H1 (cell line): ENCODE results near the gene CENPB. TPM values are rescaled to one million over a fixed set of nuclear protein-coding genes. Genes with fewer than 3 reads are reported as not detected.

Source experiments
- CTCF ChIA-PET: fragments of 300-600 bp; sonication (Branson Sonifier 250); formaldehyde crosslinking; loops from one replicate; lab custom pipeline; 2021; ENCODE audit not compliant: partially characterized antibody; lab: Charles Lee
- POLR2A ChIA-PET: fragments of 300-600 bp; sonication (Branson Sonifier 250); formaldehyde crosslinking; loops from one replicate; lab custom pipeline; 2021; ENCODE audit warnings: inconsistent platforms; ENCODE audit not compliant: partially characterized antibody; lab: Charles Lee
- DNase-seq, 2 experiments: peaks; one replicate each; pipeline versions ENCODE4 v3.0.0 to v3.0.0-alpha.2; 2010 to 2022; ENCODE audit warnings: low spot score in 2 of 2, low read depth in 1 of 2, mixed read lengths in 1 of 2
- FAIRE-seq: peaks from 2 replicates; lab custom pipeline; 2011; peaks lifted over from hg19 to GRCh38; lab: Jason Lieb, UNC
- H2AFZ ChIP-seq: 2 replicates; pipeline ENCODE4 v1.8.1; 2012; ENCODE audit warnings: low read length, inconsistent platforms
- H2AK5ac ChIP-seq: 2 replicates; pipeline ENCODE4 v1.6.1; 2013; ENCODE audit warnings: low read depth, low read length
- H2BK120ac ChIP-seq: replicated peaks from 2 replicates; pipeline ENCODE3; 2013; ENCODE audit warnings: low read depth, low read length, inconsistent platforms
- H2BK12ac ChIP-seq: 2 replicates; pipeline ENCODE4 v1.6.1; 2013; ENCODE audit warnings: low read depth, low read length
- H2BK15ac ChIP-seq: 2 replicates; pipeline ENCODE4 v1.6.1; 2013; ENCODE audit warnings: low read length
- H2BK20ac ChIP-seq: 2 replicates; pipeline ENCODE4 v1.6.1; 2013; ENCODE audit warnings: low read length
- H2BK5ac ChIP-seq: 2 replicates; pipeline ENCODE4 v1.6.1; 2013; ENCODE audit warnings: low read depth, low read length
- H3K14ac ChIP-seq: 2 replicates; pipeline ENCODE4 v1.6.1; 2013; ENCODE audit warnings: inconsistent platforms; ENCODE audit not compliant: insufficient read length
- H3K18ac ChIP-seq: 2 replicates; pipeline ENCODE4 v1.6.1; 2013; ENCODE audit warnings: low read length; ENCODE audit errors: extremely low read depth
- H3K23ac ChIP-seq: 2 replicates; pipeline ENCODE4 v1.6.1; 2013; ENCODE audit warnings: inconsistent platforms; ENCODE audit not compliant: insufficient read length
- H3K23me2 ChIP-seq: 2 replicates; pipeline ENCODE4 v1.6.1; 2013; ENCODE audit warnings: low read depth, low read length
- H3K27ac ChIP-seq: 2 replicates; pipeline ENCODE4 v1.6.1; 2011; ENCODE audit warnings: low read depth, low read length, inconsistent platforms
- H3K27me3 ChIP-seq, 4 experiments: replicated peaks in 1 of 4; 1 replicate in 1 of 4; 2 replicates in 3 of 4; pipeline versions ENCODE4 v1.6.1 to v1.8.1; 2011 to 2013; ENCODE audit warnings: low read length in 3 of 4, mild to moderate bottlenecking in 3 of 4, inconsistent platforms in 2 of 4, mixed read lengths in 2 of 4, moderate library complexity in 1 of 4; ENCODE audit not compliant: control insufficient read depth in 3 of 4, insufficient read depth in 3 of 4; ENCODE audit errors: extremely low read depth in 1 of 4
- H3K36me3 ChIP-seq, 4 experiments: 2 replicates each; pipeline versions ENCODE4 v1.6.1 to v1.8.1; 2011 to 2013; ENCODE audit warnings: mild to moderate bottlenecking in 4 of 4, low read length in 3 of 4, moderate library complexity in 2 of 4, control low read depth in 1 of 4, inconsistent platforms in 1 of 4; ENCODE audit not compliant: insufficient read depth in 4 of 4, control insufficient read depth in 2 of 4
- H3K4ac ChIP-seq: replicated peaks from 2 replicates; pipeline ENCODE3; 2013; ENCODE audit warnings: low read length, low read depth, mixed read lengths, inconsistent platforms; ENCODE audit not compliant: insufficient read length
- H3K4me1 ChIP-seq, 4 experiments: replicated peaks in 1 of 4; 1 replicate in 1 of 4; 2 replicates in 3 of 4; pipeline versions ENCODE4 v1.6.1 to v1.8.1; 2011 to 2013; ENCODE audit warnings: low read length in 3 of 4, inconsistent platforms in 2 of 4, mixed read lengths in 1 of 4; ENCODE audit not compliant: insufficient read depth in 4 of 4, control insufficient read depth in 3 of 4
- H3K4me2 ChIP-seq, 2 experiments: 2 replicates each; pipeline versions ENCODE4 v1.6.1 to v1.8.1; 2011 to 2013; ENCODE audit warnings: low read depth in 2 of 2, low read length in 2 of 2, control low read depth in 1 of 2, inconsistent platforms in 1 of 2, mild to moderate bottlenecking in 1 of 2; ENCODE audit not compliant: insufficient read depth in 1 of 2
- H3K4me3 ChIP-seq, 4 experiments: fragments of 200-600, 300-600 bp in 1 of 4; sonication (generic), shearing (Covaris generic), sonication (Bioruptor Twin) in 1 of 4; 2 replicates each; pipeline versions ENCODE4 v1.5.1 to v1.8.1; 2011 to 2016; ENCODE audit warnings: low read length in 4 of 4, low read depth in 3 of 4, control low read depth in 2 of 4, inconsistent platforms in 2 of 4, mild to moderate bottlenecking in 2 of 4, mixed read lengths in 1 of 4, moderate library complexity in 1 of 4; ENCODE audit not compliant: insufficient read depth in 2 of 4; ENCODE audit errors: extremely low read depth in 1 of 4
- H3K56ac ChIP-seq: replicated peaks from 2 replicates; pipeline ENCODE3; 2013; ENCODE audit warnings: low read depth, mild to moderate bottlenecking, mixed read lengths, low read length, inconsistent platforms; ENCODE audit not compliant: insufficient read length
- H3K79me1 ChIP-seq: 2 replicates; pipeline ENCODE4 v1.6.1; 2013; ENCODE audit warnings: low read depth, low read length, control low read depth
- H3K79me2 ChIP-seq, 2 experiments: 2 replicates each; pipeline versions ENCODE4 v1.6.1 to v1.8.1; 2012 to 2013; ENCODE audit warnings: low read length in 2 of 2, mild to moderate bottlenecking in 2 of 2, inconsistent platforms in 1 of 2; ENCODE audit not compliant: insufficient read depth in 2 of 2, control insufficient read depth in 1 of 2
- H3K9ac ChIP-seq, 4 experiments: replicated peaks in 1 of 4; 1 replicate in 1 of 4; 2 replicates in 3 of 4; pipeline versions ENCODE4 v1.6.1 to v1.8.1; 2011 to 2013; ENCODE audit warnings: low read depth in 3 of 4, low read length in 3 of 4, control low read depth in 2 of 4, mild to moderate bottlenecking in 2 of 4, moderate library complexity in 2 of 4, inconsistent platforms in 1 of 4; ENCODE audit errors: extremely low read depth in 1 of 4
- H3K9me3 ChIP-seq, 2 experiments: 2 replicates each; pipeline versions ENCODE4 v1.6.1 to v1.8.1; 2012 to 2013; ENCODE audit warnings: mild to moderate bottlenecking in 2 of 2, moderate library complexity in 2 of 2, control low read depth in 1 of 2, inconsistent platforms in 1 of 2, low read depth in 1 of 2, low read length in 1 of 2, mixed read lengths in 1 of 2; ENCODE audit not compliant: insufficient read depth in 2 of 2
- H4K20me1 ChIP-seq, 2 experiments: replicated peaks in 1 of 2; 2 replicates each; pipeline versions ENCODE3 to v1.8.1; 2011 to 2013; ENCODE audit warnings: inconsistent platforms in 2 of 2, low read length in 2 of 2, mild to moderate bottlenecking in 1 of 2; ENCODE audit not compliant: insufficient read depth in 2 of 2, control insufficient read depth in 1 of 2
- H4K5ac ChIP-seq: 2 replicates; pipeline ENCODE4 v1.6.1; 2013; ENCODE audit warnings: low read length, low read depth, mixed read lengths, inconsistent platforms; ENCODE audit not compliant: insufficient read length
- H4K8ac ChIP-seq: 2 replicates; pipeline ENCODE4 v1.8.0; 2013; ENCODE audit warnings: mild to moderate bottlenecking, moderate library complexity, low read length, inconsistent platforms; ENCODE audit not compliant: insufficient read depth; ENCODE audit errors: extremely low read depth
- H4K91ac ChIP-seq: replicated peaks from 2 replicates; pipeline ENCODE3; 2013; ENCODE audit warnings: low read length, mixed read lengths, inconsistent platforms; ENCODE audit not compliant: insufficient read length
- CBX8 ChIP-seq: fragments of 300-800, 300-1000 bp; sonication (generic); IDR thresholded peaks from 2 replicates; pipeline ENCODE4 v1.7.1; 2016; ENCODE audit warnings: low read depth, low read length, borderline replicate concordance
- EZH2 ChIP-seq: fragments of 200-600 bp; sonication (generic); IDR thresholded peaks from 2 replicates; pipeline ENCODE4 v1.7.1; 2012; ENCODE audit warnings: low read depth, mild to moderate bottlenecking, moderate library complexity, low read length, inconsistent platforms; ENCODE audit not compliant: severe bottlenecking
- GTF2F1 ChIP-seq: IDR thresholded peaks from 2 replicates; pipeline ENCODE4 v1.6.1; 2012; ENCODE audit warnings: low read depth, low read length, improper control_type of control experiment, borderline replicate concordance
- SP1 ChIP-seq: IDR thresholded peaks from 2 replicates; pipeline ENCODE4 v1.6.1; 2011; ENCODE audit warnings: low read depth, low read length
- SP2 ChIP-seq: IDR thresholded peaks from 2 replicates; pipeline ENCODE4 v1.6.1; 2012; ENCODE audit warnings: mild to moderate bottlenecking, low read length, inconsistent platforms
- TAF1 ChIP-seq: IDR thresholded peaks from 2 replicates; pipeline ENCODE4 v1.6.1; 2011; ENCODE audit warnings: mild to moderate bottlenecking, low read depth, low read length
- TCF12 ChIP-seq: IDR thresholded peaks from 2 replicates; pipeline ENCODE4 v1.6.1; 2011; ENCODE audit warnings: low read depth, mild to moderate bottlenecking, low read length
- WGBS, 2 experiments: shearing (Covaris generic) in 1 of 2; methylation state at CpG; one replicate each; pipeline versions ENCODE4 v1.1.6 to v1.1.7; 2013 to 2015; ENCODE audit warnings: low lambda C conversion rate in 2 of 2, mixed read lengths in 2 of 2, inconsistent platforms in 1 of 2, low coverage in 1 of 2, missing lambda C conversion rate in 1 of 2; ENCODE audit not compliant: insufficient replicate concordance in 2 of 2, insufficient coverage in 1 of 2, insufficient read length in 1 of 2; ENCODE audit errors: extremely low coverage in 1 of 2, missing lambda C conversion rate in 1 of 2; 5-methylcytosine and 5-hydroxymethylcytosine counted together
- polyA plus RNA-seq, 7 experiments: library from polyadenylated mRNA; depleted of rRNA in 3 of 7; stranded (reverse) in 5 of 7; unstranded in 2 of 7; fragments of >200 nt in 5 of 7; fragments of 200-250 nt in 2 of 7; gene quantifications; 1 replicate in 5 of 7; 2 replicates in 1 of 7; 4 replicates in 1 of 7; pipeline versions ENCODE4 v1.2.1 to v1.2.3, GENCODE V29; 2011 to 2013; ENCODE audit warnings: missing spikeins in 2 of 7, mixed read lengths in 2 of 7
- total RNA-seq: library from RNA; stranded (reverse); fragmentation: NEBNext Ultra II Directional; extraction: Animal tissue kit (Norgen Biotek cat#: 25700); gene quantifications from 2 replicates; pipeline ENCODE4 v1.2.1, GENCODE V29; 2021

Gene CENPB
- total and polyA plus RNA-seq, 2 of the 8 experiments (the other 6 are each of a cell fraction or from before 2014, with no cell fraction given), result 17.7 to 51.6 TPM

- FAIRE-seq (no peak), DNase-seq (no peak)
- no peaks in the 10 kb centered on the region; a peak in 1 of 4 replicates for H3K79me2 ChIP-seq
- H4K8ac ChIP-seq, result no peak overlapping the region
- H3K27ac ChIP-seq, result no peak overlapping the region
- no peak overlapping the region for H3K18ac ChIP-seq
- peak overlapping the region; percentile 63 to 81 for H3K4me2 ChIP-seq
- peaks cover 5 to 23% (median 16%) of the 10 kb centered on the region in 4 experiments for H3K4me1 ChIP-seq
- TF ChIP-seq TAF1 (no peak), GTF2F1 (no peak), SP2 (no peak), CBX8 (no peak), EZH2 (no peak), SP1 (no peak), TCF12 (no peak)
- H3K9me3 ChIP-seq, result no peaks in the 10 kb centered on the region
- no peak overlapping the region for H4K5ac ChIP-seq
- 94% methylated on average over 20 of the region's 25 CpGs; no CpG with 5 or more reads in 1 of the 2 experiments for WGBS, 2 experiments
- no peak overlapping the region for H2BK15ac ChIP-seq
- peak overlapping the region; percentile 30 to 85 (median 75); a peak in 6 of 8 replicates for H3K4me3 ChIP-seq
- H3K36me3 ChIP-seq, result no peaks in the 10 kb centered on the region
- POLR2A ChIA-PET, result interaction anchor here (0.7 to 1.3 kb wide), 6 partner anchors 9 to 1332 kb away, joined by 3 to 6 read pairs (median 3); partner anchors contain the start of genes ADISSP, AP5S1 and CENPB
- H2BK20ac ChIP-seq, result no peak overlapping the region
- H3K9ac ChIP-seq, result no peak overlapping the region
- CTCF ChIA-PET, result interaction anchor here (0.6 to 2.6 kb wide), 6 partner anchors 11 to 290 kb away, joined by 3 to 16 read pairs (median 3); no protein-coding TSS in a partner anchor
- no peak overlapping the region for H3K56ac ChIP-seq
- H3K14ac ChIP-seq, result no peak overlapping the region
- H3K4ac ChIP-seq, result no peak overlapping the region
- no peak overlapping the region for H3K23ac ChIP-seq
- H2AK5ac ChIP-seq, result no peak overlapping the region
- H2BK5ac ChIP-seq, result no peak overlapping the region
- H4K91ac ChIP-seq, result no peak overlapping the region
- H3K23me2 ChIP-seq, result peaks cover 9% of the 10 kb centered on the region; the same call in 1 of the 2 replicates
- H3K27me3 ChIP-seq, result peaks cover 0 to 3% (median 0%) of the 10 kb centered on the region in 4 experiments; a peak in 1 of 7 replicates
- no peaks in the 10 kb centered on the region for H3K79me1 ChIP-seq
- no peak overlapping the region for H2BK12ac ChIP-seq
- no peak overlapping the region for H2BK120ac ChIP-seq
- no peaks in the 10 kb centered on the region for H4K20me1 ChIP-seq
- no peak overlapping the region for H2AFZ ChIP-seq
Measured at GRCh38 chr20:3794701-3795420, 8.3 kb upstream of the CENPB start.
